Central memory CD4-positive, alpha-beta T cell (primary cell): ENCODE measurements around the gene PCDH1.

Experiments
- DNase-seq: peaks from one replicate; pipeline ENCODE4 v3.0.0; 2022

Gene PCDH1

DNA sequence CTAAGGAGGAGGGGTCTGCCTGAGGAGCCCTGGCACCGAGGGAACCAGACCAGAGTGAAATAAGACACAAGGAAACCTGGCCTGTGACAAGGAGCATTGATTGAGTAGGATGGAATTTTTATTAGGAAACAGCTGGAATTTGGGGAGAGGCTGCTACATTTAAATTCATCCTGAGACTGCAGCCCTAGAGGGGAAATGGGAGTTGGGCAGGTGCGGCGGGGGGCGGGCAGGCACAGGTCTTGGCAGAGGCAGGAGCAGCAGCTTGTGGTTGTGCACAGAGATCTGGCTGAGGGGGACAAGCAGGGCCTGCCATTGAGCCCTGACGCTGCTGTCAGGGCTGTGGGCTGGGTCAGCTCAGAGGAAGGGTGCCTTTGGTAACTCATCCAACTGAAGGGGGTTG is 71.6 kb downstream of the PCDH1 start:
- no peak for DNase-seq

DNA sequence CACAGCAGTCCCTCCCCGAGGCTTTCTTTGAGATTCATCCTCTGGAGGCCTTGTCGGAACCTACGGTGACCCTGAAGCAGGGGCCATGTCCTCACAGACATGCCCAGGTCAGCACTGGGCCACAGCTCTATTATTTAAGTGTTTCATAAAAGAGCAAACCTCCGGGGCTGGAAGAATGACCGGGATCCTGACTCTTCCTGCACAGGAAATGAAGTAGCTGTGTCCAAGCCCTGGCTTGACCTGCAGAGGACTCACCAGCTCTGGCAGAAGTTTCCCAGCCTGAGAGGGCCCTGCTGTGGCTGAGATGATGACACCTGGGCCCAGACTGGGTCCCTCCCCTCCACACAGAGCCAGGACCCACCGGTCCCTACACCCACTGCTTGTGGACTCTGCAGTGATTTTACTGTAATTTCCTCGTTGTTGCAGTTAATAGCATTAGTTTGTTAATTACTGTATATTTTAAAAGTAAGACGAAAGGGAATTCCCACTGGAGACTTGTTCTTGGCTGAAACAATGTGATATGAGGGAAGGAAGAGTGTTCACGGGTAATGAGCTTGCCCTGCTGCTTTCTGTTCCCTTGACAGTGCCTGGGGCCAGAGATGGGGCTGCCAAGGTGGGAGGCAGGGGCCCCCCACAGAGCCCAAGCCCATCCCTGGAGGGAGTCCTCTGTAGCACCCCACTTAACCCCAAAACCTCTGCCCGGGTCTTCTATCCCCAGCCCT is 72.2 kb downstream of the PCDH1 start:
- DNase-seq: no peak

DNA sequence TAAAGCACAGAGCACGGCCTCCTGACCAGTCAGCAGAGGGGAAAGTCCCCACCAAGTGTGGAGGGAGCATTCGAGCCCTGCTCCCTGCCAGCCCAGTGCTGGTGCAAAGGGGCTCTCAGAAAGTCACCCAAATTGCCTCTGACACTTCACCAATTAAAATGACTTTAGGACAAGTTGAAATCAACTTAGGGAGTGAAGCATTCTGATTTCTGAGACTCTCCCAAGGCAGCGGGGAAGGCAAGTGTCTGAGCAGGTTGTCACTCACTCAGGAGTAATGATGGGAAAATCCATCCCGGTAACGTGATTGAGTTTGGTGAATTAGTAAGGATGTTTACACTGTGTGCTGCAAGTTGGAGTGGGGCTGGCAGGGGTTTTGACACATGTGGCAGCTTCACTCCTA is 73.7 kb downstream of the PCDH1 start:
- DNase-seq: no peak
